Skeletal muscle satellite cell (primary cell): ENCODE results near the gene GPN2. TPM values are rescaled to one million over a fixed set of nuclear protein-coding genes. Genes with fewer than 3 reads are reported as not detected.

Experiments used
- H3K27me3 ChIP-seq: 2 replicates; pipeline ENCODE4 v1.7.0; 2013; ENCODE audit warnings: low read length; ENCODE audit not compliant: control insufficient read depth, insufficient read depth
- H3K36me3 ChIP-seq: 2 replicates; pipeline ENCODE4 v1.7.0; 2013; ENCODE audit warnings: mild to moderate bottlenecking, control low read depth, low read length; ENCODE audit not compliant: insufficient read depth
- H3K4me1 ChIP-seq: 2 replicates; pipeline ENCODE4 v1.7.0; 2013; ENCODE audit warnings: low read length; ENCODE audit not compliant: control insufficient read depth, insufficient read depth
- H3K4me2 ChIP-seq: 2 replicates; pipeline ENCODE4 v1.7.0; 2013; ENCODE audit warnings: mild to moderate bottlenecking, low read length
- H3K4me3 ChIP-seq: 2 replicates; pipeline ENCODE4 v1.7.0; 2013; ENCODE audit warnings: low read length
- H3K9ac ChIP-seq: 2 replicates; pipeline ENCODE4 v1.7.0; 2013; ENCODE audit warnings: mild to moderate bottlenecking, low read depth, low read length, moderate library complexity
- H3K9me3 ChIP-seq: replicated peaks from 2 replicates; pipeline ENCODE4 v1.7.0; 2013; ENCODE audit warnings: mild to moderate bottlenecking, control low read depth, low read length
- total RNA-seq: library from RNA; depleted of rRNA; stranded (reverse); fragments of >200 nt; gene quantifications from 2 replicates; pipeline ENCODE4 v1.2.3, GENCODE V29; 2012; rRNA removed

Gene GPN2
- 7.4 and 8.5 TPM in 2 replicates for total RNA-seq

DNA sequence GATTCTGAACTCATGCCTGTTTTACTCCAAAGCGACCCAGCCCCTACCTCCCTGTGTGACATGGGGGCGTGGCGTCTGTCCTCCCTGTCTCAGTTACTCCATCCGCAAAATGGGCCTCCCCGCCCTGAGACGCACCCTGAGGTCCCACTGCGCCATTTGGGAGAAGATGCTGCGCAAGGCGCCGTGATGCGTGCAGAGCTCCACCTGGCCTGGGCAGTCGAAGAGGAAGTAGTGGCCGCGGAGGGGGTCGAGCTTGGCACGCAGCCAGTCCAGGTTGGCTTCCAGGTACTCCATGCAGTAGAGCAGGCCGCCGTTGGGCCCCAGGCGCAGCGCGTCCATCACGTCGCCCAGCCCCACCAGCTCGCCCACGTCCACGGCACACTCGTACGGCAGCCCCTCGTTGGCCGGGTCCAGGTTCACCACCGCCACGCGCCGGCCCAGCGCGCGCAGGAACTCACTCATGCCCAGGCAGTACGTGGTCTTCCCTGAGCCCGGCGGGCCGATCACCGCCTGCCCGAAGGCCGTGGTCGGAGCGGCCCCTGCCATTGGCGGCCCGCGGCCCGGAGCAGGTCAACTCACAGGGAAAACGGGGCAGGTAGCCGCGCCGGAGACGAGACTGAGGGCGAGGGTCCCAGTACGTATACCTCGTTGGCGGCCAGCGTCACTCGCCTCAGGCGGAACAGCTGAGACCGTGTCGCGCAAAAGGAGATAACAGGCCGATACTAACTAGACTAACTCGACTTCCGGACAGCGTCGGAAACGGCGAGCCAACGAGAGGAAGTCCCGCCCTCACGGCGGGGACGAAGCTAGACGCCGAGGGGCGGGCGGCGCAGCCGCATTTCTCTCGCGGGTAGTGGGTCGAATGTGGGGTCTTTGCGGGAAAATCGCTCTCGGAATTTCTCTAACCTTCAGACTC, at the start of gene GPN2:
Gene GPN2 (minus strand): TSS at position 733 of the 916 bp plus-strand sequence. CDS start 187 bp downstream, at position 546.
- Histone ChIP-seq H3K27me3 (no peaks in the 10 kb centered on the region), H3K4me2 (peak within 1 kb of the TSS; percentile 91), H3K4me3 (peak within 1 kb of the TSS; percentile 89), H3K36me3 (peaks cover 54% of the 10 kb centered on the region), H3K9ac (peak within 1 kb of the TSS; percentile 94), H3K9me3 (no peaks in the 10 kb centered on the region), H3K4me1 (peaks cover 12% of the 10 kb centered on the region)

DNA sequence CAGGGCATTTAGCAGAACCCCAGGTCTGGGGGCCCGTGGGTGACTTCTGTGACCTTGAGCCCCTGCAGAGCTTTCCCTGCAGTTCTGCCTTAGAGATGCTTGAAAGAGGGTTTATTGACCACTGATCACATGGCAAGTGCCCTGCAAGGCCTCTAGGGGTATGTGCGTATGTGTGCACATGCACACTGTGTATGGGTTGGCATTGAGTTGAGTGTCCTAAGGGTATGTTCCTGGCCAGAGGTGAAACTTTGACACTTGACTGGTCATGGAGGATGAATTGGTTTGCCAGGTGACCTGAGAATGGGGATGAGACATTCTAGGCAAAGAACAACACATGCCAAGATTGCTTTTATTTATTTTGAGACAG, 48.6 kb upstream of the GPN2 start:
- no peak overlapping the region for H3K4me2 ChIP-seq
- H3K27me3 ChIP-seq, result no peaks in the 10 kb centered on the region
- no peak overlapping the region for H3K4me3 ChIP-seq
- no peaks in the 10 kb centered on the region for H3K9me3 ChIP-seq
- H3K9ac ChIP-seq, result no peak overlapping the region
- peaks cover 38% of the 10 kb centered on the region for H3K36me3 ChIP-seq
- peaks cover 9% of the 10 kb centered on the region for H3K4me1 ChIP-seq

DNA sequence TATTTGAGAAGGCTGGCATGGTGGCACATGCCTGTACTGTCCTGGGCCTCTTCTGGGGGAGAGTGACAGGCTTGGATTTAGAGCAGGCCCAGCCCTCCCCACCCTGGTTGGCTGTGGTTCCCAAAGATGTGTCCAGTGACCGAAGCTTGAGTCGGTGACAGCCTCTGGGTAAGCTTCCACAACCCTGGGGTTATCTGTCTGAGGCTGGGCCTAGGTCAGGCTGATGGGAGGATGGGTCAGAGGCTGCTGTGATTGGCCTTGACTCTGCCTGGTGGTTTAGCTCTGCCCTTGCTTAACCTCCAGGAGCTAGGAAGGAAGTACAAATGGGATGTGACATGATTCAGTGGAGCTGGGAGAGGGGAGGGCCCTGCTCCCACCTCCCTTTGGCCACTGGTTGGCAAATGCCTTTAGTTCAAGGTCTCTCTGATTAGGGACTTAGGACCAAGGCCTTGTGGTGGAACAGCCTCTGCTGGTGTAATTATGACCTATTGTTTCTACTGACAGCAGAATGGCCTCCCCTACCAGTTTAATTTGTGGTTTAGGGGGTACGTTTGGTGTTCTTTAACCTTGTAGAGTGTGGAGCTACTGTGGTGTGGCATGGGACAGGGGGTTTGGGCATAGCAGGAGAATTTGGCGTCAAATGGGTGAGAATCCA, 48.0 kb upstream of the GPN2 start:
- peaks cover 9% of the 10 kb centered on the region for H3K4me1 ChIP-seq
- H3K9me3 ChIP-seq, result no peaks in the 10 kb centered on the region
- no peak overlapping the region for H3K4me3 ChIP-seq
- peaks cover 33% of the 10 kb centered on the region for H3K36me3 ChIP-seq
- no peak overlapping the region for H3K4me2 ChIP-seq
- no peak overlapping the region for H3K9ac ChIP-seq
- H3K27me3 ChIP-seq, result no peaks in the 10 kb centered on the region

DNA sequence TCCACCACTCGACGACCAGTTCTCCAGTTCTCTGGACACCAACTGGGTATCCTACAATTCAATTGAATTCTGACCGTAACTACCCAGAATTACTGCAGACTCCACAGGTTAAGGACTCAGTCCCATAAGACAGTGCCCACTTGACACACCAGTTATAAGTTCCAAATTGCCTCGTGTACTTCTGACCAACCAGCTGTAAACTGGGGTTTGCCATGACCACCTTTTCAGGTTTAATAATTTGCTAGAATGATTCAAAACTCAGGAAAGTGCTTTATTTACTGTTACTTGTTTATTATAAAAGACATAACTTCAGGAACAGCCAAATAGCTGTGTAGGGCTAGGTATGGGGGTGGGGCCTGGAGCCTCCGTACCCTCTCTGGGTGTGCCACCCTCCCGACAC, 46.7 kb upstream of the GPN2 start:
- peaks cover 26% of the 10 kb centered on the region for H3K36me3 ChIP-seq

DNA sequence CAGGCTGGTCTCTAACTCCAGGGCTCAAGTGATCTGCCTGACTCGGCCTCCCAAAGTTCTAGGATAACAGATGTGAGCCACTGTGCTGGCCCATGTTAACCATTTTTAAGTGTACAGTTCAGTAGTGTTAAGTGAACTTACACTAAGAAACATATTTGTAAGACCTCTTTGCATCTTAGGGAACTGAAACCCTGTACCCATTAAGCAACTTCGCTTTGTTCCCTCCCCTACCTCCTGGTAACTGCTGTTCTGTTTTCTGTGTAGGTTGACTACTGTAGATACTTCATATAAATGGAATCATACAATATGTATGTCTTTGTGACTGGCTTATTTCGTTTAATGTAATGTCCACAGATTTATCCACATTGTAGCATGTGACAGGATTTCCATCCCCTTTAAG, 42.4 kb upstream of the GPN2 start:
- no peaks in the 10 kb centered on the region for H3K9me3 ChIP-seq
- no peak overlapping the region for H3K9ac ChIP-seq
- H3K4me1 ChIP-seq, result no peaks in the 10 kb centered on the region
- H3K27me3 ChIP-seq, result no peaks in the 10 kb centered on the region
- no peak overlapping the region for H3K4me3 ChIP-seq
- peaks cover 30% of the 10 kb centered on the region for H3K36me3 ChIP-seq
- H3K4me2 ChIP-seq, result no peak overlapping the region

More for the DNA sequence above, 46.7 kb upstream of the GPN2 start:
- Histone ChIP-seq H3K4me1 (peaks cover 9% of the 10 kb centered on the region), H3K9ac (no peak overlapping the region), H3K4me3 (no peak overlapping the region), H3K9me3 (no peaks in the 10 kb centered on the region), H3K27me3 (no peaks in the 10 kb centered on the region), H3K4me2 (no peak overlapping the region)

DNA sequence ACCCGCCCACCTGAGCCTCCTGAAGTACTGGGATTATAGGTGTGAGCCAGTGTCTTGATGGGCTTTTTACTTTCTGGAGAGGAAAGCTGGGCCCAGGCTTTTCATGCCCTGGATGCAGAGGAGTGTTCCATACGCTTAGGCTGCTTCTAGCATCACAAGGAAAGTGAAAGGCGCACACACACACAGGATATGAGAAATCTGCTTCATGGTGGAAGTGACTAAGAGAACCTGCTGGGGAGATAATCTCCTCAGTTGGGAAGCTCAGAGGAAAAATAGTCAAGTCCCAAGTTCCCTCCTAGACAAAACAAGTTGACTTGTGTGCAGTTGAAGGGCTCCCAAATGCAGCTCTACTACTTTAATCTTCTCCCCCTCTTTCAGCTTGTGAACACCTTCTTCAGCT, 33.6 kb upstream of the GPN2 start:
- Histone ChIP-seq H3K4me2 (peak overlapping the region; percentile 83), H3K27me3 (no peaks in the 10 kb centered on the region), H3K4me3 (no peak overlapping the region), H3K4me1 (peaks cover 24% of the 10 kb centered on the region), H3K9ac (no peak overlapping the region), H3K36me3 (peaks cover 39% of the 10 kb centered on the region), H3K9me3 (no peaks in the 10 kb centered on the region)

DNA sequence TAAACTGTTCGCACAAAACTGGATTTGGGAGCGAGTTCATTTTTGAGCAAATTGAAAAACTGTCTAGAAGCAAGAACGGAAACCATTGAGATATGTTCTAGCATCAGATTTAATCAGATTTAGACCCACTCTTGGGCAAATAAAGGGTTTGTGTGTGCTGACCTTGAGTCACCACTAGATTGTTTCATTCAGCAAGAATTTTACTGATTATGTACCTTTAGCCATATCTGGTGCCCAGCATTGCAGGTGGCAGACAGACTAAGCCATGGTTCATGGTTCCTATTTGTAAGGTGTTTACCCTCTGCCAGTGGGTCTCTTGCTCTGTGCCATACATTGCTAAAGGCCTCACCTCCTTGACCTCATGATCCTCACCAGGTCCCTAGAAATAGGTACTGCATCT, 32.8 kb upstream of the GPN2 start:
- Histone ChIP-seq H3K4me3 (peak overlapping the region; percentile 83), H3K9me3 (no peaks in the 10 kb centered on the region), H3K9ac (peak overlapping the region; percentile 92), H3K36me3 (peaks cover 33% of the 10 kb centered on the region), H3K4me2 (peak overlapping the region; percentile 83), H3K4me1 (peaks cover 24% of the 10 kb centered on the region), H3K27me3 (no peaks in the 10 kb centered on the region)

DNA sequence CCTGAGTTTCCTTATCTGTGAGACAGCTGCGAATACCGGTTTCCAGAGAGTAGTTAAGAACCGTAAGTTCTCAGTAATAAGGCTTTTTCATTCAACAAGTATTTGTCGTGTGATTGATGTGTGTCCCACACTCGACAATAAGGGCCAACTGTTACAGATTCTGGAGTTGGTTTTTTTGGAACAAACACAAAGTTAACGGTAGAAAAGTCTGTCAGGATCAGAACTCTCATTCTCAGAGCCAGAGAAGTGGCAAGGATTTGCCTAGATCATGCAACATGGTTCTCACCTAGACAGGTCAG, 32.3 kb upstream of the GPN2 start:
- peaks cover 29% of the 10 kb centered on the region for H3K36me3 ChIP-seq
- H3K4me2 ChIP-seq, result peak overlapping the region; percentile 83
- H3K27me3 ChIP-seq, result no peaks in the 10 kb centered on the region
- peak overlapping the region; percentile 92 for H3K9ac ChIP-seq
- H3K9me3 ChIP-seq, result no peaks in the 10 kb centered on the region
- H3K4me3 ChIP-seq, result peak overlapping the region; percentile 83
- peaks cover 24% of the 10 kb centered on the region for H3K4me1 ChIP-seq

DNA sequence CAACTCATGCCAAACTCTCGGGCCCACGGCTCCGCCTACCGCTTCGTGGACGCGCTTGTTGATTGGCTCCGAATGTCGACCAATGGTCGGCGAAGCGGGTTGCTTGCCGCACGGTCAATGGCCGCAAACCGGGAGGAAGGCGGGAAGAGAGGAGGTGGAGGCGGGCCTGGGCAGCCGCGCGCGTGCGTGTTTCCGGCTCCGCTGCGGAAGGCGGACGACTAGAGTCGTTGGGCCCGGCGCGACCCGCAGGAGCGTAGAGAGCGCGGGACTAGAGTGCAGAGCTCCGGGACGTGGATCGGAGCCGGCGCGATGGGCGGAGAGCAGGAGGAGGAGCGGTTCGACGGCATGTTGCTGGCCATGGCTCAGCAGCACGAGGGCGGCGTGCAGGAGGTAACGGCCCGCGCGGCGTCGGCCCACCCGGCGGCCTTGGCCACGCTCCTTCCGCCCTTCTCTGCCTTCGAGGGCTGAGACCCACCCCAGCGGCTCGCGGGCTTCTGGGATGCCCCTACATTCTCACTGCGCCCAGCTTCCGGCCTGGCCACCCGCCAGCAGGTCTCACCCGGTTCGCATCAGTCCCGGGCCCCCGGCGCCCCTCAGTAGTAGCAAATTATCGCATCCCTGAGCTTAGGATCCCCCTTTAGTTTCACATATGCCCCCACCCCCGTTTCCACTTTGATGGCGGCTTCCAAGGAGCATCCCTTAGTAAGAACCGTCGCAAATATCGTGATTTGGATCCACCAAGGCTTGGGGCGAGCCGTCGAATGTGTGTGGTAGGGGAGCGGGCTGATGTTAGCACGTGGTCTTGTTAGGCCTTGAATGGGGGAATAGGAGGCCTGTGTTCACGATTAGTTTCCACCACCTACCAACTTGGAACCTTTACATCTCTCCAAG, 31.7 kb upstream of the GPN2 start, which contains the start of gene NUDC:
Gene NUDC (plus strand): TSS at position 204 of the 891 bp plus-strand sequence. CDS start 106 bp downstream, at position 310.
- peak within 1 kb of the TSS; percentile 83 for H3K4me3 ChIP-seq

DNA sequence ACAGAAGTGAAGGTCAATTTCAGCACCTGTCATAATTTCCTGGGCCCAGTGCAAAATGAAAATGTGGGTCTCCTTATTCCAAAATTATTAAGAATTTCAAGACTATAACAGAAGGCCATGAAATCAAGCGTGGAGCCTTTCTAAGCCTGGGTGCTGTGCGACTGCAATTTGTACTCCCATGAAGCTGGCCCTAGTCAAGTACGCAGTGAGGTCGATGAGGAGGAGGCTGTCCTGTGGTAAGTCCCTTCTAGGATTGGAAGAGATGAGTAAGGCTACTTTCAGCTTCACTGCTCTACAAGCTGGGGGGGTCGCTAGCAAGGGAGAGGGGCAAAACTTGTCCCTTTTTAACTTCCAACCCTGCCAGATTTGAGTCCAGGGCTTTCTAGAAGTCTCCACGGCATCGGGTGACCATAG, 31.1 kb upstream of the GPN2 start:
- peak overlapping the region; percentile 82 for H3K4me2 ChIP-seq
- peaks cover 24% of the 10 kb centered on the region for H3K4me1 ChIP-seq
- H3K9ac ChIP-seq, result peak overlapping the region; percentile 22
- H3K27me3 ChIP-seq, result no peaks in the 10 kb centered on the region
- no peaks in the 10 kb centered on the region for H3K9me3 ChIP-seq
- peak overlapping the region; percentile 83 for H3K4me3 ChIP-seq
- H3K36me3 ChIP-seq, result peaks cover 18% of the 10 kb centered on the region

More for the DNA sequence above, 31.7 kb upstream of the GPN2 start, which contains the start of gene NUDC:
- no peaks in the 10 kb centered on the region for H3K27me3 ChIP-seq
- peak within 1 kb of the TSS; percentile 92 for H3K9ac ChIP-seq
- H3K4me1 ChIP-seq, result peaks cover 24% of the 10 kb centered on the region
- peaks cover 25% of the 10 kb centered on the region for H3K36me3 ChIP-seq
- no peaks in the 10 kb centered on the region for H3K9me3 ChIP-seq
- H3K4me2 ChIP-seq, result peak within 1 kb of the TSS; percentile 83
